HEK293 (cell line): ENCODE data around the gene SMIM32.
A peak's percentile ranks its signal among the peaks of the same experiment; 100 is the strongest.

ENCODE experiments used
- CTCF ChIA-PET: fragments of 350-600 bp; formaldehyde crosslinking; extraction: SDS; loops from one replicate; lab custom pipeline; 2021; ENCODE audit warnings: antibody characterized with exemption; lab: Yijun Ruan, JAX
- POLR2A ChIA-PET: fragments of 300-600 bp; formaldehyde crosslinking; extraction: SDS; loops from one replicate; lab custom pipeline; 2020; ENCODE audit warnings: antibody characterized with exemption, inconsistent platforms; lab: Yijun Ruan, JAX
- H3K27ac ChIP-seq: fragments of 200-500 bp; sonication (Bioruptor generic); 2 replicates; pipeline ENCODE4 v1.5.1; 2014; ENCODE audit warnings: low read depth, low read length, control low read depth, inconsistent platforms; ENCODE audit errors: extremely low read depth
- H3K36me3 ChIP-seq, 2 experiments: fragments of 200-500 bp in 1 of 2; sonication (Bioruptor generic) in 1 of 2; 1 replicate in 1 of 2; 2 replicates in 1 of 2; pipeline ENCODE4 v1.5.1; 2014 to 2017; ENCODE audit warnings: inconsistent platforms in 2 of 2, low read length in 2 of 2; ENCODE audit not compliant: control insufficient read depth in 2 of 2, insufficient read depth in 1 of 2
- H3K4me1 ChIP-seq: fragments of 200-500 bp; sonication (Bioruptor generic); 2 replicates; pipeline ENCODE4 v1.5.1; 2014; ENCODE audit warnings: mild to moderate bottlenecking, low read length, inconsistent platforms; ENCODE audit not compliant: control insufficient read depth, insufficient read depth
- H3K4me3 ChIP-seq: 2 replicates; pipeline ENCODE4 v1.5.1; 2011; ENCODE audit warnings: low read depth, mild to moderate bottlenecking, control low read depth, low read length, moderate library complexity
- H3K9me3 ChIP-seq: fragments of 200-500 bp; sonication (Bioruptor generic); 2 replicates; pipeline ENCODE4 v1.5.1; 2014; ENCODE audit warnings: low read depth, low read length, inconsistent platforms; ENCODE audit not compliant: control insufficient read depth, insufficient read depth
- GLI2 ChIP-seq: fragments of 450-650 bp; formaldehyde crosslinking; IDR thresholded peaks from 2 replicates; pipeline ENCODE4; 2017; ENCODE audit warnings: missing biosample characterization, missing genetic modification characterization, low read depth, borderline replicate concordance
- GLI4 ChIP-seq: fragments of 450-650 bp; formaldehyde crosslinking; IDR thresholded peaks from 2 replicates; pipeline ENCODE4 v1.5.1; 2016; ENCODE audit warnings: missing biosample characterization, missing genetic modification characterization
- KLF16 ChIP-seq: fragments of 450-650 bp; formaldehyde crosslinking; IDR thresholded peaks from 2 replicates; pipeline ENCODE4 v1.5.1; 2017; ENCODE audit warnings: missing biosample characterization, missing genetic modification characterization
- KLF9 ChIP-seq: fragments of 450-650 bp; formaldehyde crosslinking; IDR thresholded peaks from 2 replicates; pipeline ENCODE4 v1.5.1; 2016; ENCODE audit warnings: missing biosample characterization, missing genetic modification characterization, low read depth
- OVOL3 ChIP-seq: fragments of 450-650 bp; formaldehyde crosslinking; IDR thresholded peaks from 2 replicates; pipeline ENCODE4 v1.5.1; 2016; ENCODE audit warnings: missing biosample characterization, missing genetic modification characterization
- PRDM1 ChIP-seq: fragments of 450-650 bp; formaldehyde crosslinking; IDR thresholded peaks from 2 replicates; pipeline ENCODE4; 2016; ENCODE audit warnings: missing biosample characterization, missing genetic modification characterization
- SCRT1 ChIP-seq: fragments of 450-650 bp; formaldehyde crosslinking; IDR thresholded peaks from 2 replicates; pipeline ENCODE4 v1.5.1; 2016; ENCODE audit warnings: missing biosample characterization, missing genetic modification characterization, borderline replicate concordance
- SCRT2 ChIP-seq: fragments of 450-650 bp; formaldehyde crosslinking; IDR thresholded peaks from 2 replicates; pipeline ENCODE4 v1.5.1; 2016; ENCODE audit warnings: missing biosample characterization, missing genetic modification characterization
- ZNF2 ChIP-seq: fragments of 450-650 bp; formaldehyde crosslinking; IDR thresholded peaks from 2 replicates; pipeline ENCODE4 v1.5.1; 2016; ENCODE audit warnings: missing biosample characterization, missing genetic modification characterization
- ZNF621 ChIP-seq: fragments of 450-650 bp; formaldehyde crosslinking; IDR thresholded peaks from 2 replicates; pipeline ENCODE4 v1.5.1; 2017; ENCODE audit warnings: missing biosample characterization, missing genetic modification characterization
- ZNF654 ChIP-seq: fragments of 450-650 bp; formaldehyde crosslinking; IDR thresholded peaks from 2 replicates; pipeline ENCODE4 v1.5.1; 2016; ENCODE audit warnings: low read depth, missing biosample characterization, missing genetic modification characterization
- ZNF660 ChIP-seq: fragments of 450-650 bp; IDR thresholded peaks from 2 replicates; pipeline ENCODE4 v1.5.1; 2018; ENCODE audit warnings: missing biosample characterization, mild to moderate bottlenecking, missing genetic modification characterization
- TF ChIP-seq, protein P1 (sequence below): fragments of 450-650 bp; formaldehyde crosslinking; IDR thresholded peaks from 2 replicates; pipeline ENCODE4 v1.5.1; 2016; ENCODE audit warnings: missing biosample characterization, missing genetic modification characterization
- TF ChIP-seq, protein P2 (sequence below): fragments of 450-650 bp; formaldehyde crosslinking; IDR thresholded peaks from 2 replicates; pipeline ENCODE4 v1.5.1; 2016; ENCODE audit warnings: missing biosample characterization, missing genetic modification characterization
- TF ChIP-seq, protein P3 (sequence below): fragments of 450-650 bp; formaldehyde crosslinking; IDR thresholded peaks from 2 replicates; pipeline ENCODE4 v1.5.1; 2017; ENCODE audit warnings: missing biosample characterization, missing genetic modification characterization
- TF ChIP-seq, protein P4 (sequence below): fragments of 450-650 bp; formaldehyde crosslinking; IDR thresholded peaks from 2 replicates; pipeline ENCODE4 v1.5.0; 2017; ENCODE audit warnings: missing biosample characterization, missing genetic modification characterization, borderline replicate concordance
- TF ChIP-seq, protein P5 (sequence below): fragments of 450-650 bp; formaldehyde crosslinking; IDR thresholded peaks from 2 replicates; pipeline ENCODE4 v1.5.1; 2016; ENCODE audit warnings: missing biosample characterization, missing genetic modification characterization

The SMIM32 gene

DNA sequence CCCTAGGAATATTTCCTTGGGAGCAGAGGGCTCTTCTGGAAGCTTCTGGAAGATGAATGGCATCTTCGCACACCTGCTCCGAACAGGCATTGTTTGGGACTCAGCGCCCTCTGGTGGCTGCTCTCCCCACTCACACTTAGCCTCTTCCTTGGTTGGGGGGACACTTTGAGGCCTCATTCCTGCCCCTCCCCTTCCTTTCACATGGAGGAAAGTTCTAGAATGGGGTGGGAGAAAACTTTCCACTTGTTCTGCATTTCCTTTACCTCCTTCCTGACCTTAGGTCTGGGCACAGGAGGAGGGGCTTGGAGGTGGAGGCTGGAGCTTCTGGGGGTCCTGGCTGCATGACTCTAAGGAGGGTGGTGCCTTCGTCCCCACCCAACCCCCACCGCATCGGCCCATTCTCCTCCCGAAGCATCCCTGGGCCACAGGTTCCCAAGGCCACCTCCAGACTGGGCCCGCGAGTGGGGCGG is 19.3 kb upstream of the SMIM32 start:
- CTCF ChIA-PET: interaction anchor here (0.5 to 2.9 kb wide), 54 partner anchors 12 to 1793 kb away, joined by 3 to 43 read pairs (median 5); partner anchors contain the start of gene SLC25A48
- POLR2A ChIA-PET: interaction anchor here (1.4 kb wide), 1 partner anchor 154 kb away, joined by 3 read pairs; no protein-coding TSS in a partner anchor
- Histone ChIP-seq H3K9me3 (no peaks in the 10 kb centered on the region), H3K27ac (no peak overlapping the region), H3K4me3 (no peak overlapping the region), H3K36me3 (no peaks in the 10 kb centered on the region)
- TF ChIP-seq, protein P1, sequence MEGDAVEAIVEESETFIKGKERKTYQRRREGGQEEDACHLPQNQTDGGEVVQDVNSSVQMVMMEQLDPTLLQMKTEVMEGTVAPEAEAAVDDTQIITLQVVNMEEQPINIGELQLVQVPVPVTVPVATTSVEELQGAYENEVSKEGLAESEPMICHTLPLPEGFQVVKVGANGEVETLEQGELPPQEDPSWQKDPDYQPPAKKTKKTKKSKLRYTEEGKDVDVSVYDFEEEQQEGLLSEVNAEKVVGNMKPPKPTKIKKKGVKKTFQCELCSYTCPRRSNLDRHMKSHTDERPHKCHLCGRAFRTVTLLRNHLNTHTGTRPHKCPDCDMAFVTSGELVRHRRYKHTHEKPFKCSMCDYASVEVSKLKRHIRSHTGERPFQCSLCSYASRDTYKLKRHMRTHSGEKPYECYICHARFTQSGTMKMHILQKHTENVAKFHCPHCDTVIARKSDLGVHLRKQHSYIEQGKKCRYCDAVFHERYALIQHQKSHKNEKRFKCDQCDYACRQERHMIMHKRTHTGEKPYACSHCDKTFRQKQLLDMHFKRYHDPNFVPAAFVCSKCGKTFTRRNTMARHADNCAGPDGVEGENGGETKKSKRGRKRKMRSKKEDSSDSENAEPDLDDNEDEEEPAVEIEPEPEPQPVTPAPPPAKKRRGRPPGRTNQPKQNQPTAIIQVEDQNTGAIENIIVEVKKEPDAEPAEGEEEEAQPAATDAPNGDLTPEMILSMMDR (tag by site-specific recombination): peak; percentile 63
- peak; percentile 53; the same call in 1 of the 2 replicates for TF ChIP-seq PRDM1 (tag by site-specific recombination)
- no peak for TF ChIP-seq ZNF621 (tag by site-specific recombination)
- TF ChIP-seq GLI4 (tag by site-specific recombination): no peak
- peak; percentile 79 for TF ChIP-seq ZNF654 (tag by site-specific recombination)
- no peak for TF ChIP-seq KLF16
- peak; percentile 32; the same call in 1 of the 2 replicates for TF ChIP-seq ZNF660 (tag by site-specific recombination)
- TF ChIP-seq, protein P2, sequence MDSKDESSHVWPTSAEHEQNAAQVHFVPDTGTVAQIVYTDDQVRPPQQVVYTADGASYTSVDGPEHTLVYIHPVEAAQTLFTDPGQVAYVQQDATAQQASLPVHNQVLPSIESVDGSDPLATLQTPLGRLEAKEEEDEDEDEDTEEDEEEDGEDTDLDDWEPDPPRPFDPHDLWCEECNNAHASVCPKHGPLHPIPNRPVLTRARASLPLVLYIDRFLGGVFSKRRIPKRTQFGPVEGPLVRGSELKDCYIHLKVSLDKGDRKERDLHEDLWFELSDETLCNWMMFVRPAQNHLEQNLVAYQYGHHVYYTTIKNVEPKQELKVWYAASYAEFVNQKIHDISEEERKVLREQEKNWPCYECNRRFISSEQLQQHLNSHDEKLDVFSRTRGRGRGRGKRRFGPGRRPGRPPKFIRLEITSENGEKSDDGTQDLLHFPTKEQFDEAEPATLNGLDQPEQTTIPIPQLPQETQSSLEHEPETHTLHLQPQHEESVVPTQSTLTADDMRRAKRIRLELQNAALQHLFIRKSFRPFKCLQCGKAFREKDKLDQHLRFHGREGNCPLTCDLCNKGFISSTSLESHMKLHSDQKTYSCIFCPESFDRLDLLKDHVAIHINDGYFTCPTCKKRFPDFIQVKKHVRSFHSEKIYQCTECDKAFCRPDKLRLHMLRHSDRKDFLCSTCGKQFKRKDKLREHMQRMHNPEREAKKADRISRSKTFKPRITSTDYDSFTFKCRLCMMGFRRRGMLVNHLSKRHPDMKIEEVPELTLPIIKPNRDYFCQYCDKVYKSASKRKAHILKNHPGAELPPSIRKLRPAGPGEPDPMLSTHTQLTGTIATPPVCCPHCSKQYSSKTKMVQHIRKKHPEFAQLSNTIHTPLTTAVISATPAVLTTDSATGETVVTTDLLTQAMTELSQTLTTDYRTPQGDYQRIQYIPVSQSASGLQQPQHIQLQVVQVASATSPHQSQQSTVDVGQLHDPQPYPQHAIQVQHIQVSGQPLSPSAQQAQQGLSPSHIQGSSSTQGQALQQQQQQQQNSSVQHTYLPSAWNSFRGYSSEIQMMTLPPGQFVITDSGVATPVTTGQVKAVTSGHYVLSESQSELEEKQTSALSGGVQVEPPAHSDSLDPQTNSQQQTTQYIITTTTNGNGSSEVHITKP (tag by site-specific recombination): no peak
- TF ChIP-seq ZNF2 (tag by site-specific recombination): peak; percentile 64; the same call in 1 of the 2 replicates
- TF ChIP-seq, protein P3, sequence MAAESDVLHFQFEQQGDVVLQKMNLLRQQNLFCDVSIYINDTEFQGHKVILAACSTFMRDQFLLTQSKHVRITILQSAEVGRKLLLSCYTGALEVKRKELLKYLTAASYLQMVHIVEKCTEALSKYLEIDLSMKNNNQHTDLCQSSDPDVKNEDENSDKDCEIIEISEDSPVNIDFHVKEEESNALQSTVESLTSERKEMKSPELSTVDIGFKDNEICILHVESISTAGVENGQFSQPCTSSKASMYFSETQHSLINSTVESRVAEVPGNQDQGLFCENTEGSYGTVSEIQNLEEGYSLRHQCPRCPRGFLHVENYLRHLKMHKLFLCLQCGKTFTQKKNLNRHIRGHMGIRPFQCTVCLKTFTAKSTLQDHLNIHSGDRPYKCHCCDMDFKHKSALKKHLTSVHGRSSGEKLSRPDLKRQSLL (tag by site-specific recombination): no peak
- 0 out of 2 replicates have a peak, but pooled peaks have one; percentile 10 for TF ChIP-seq KLF9
- TF ChIP-seq, all 188 proteins: peak for 6
- H3K4me1 ChIP-seq: no peaks in the 10 kb centered on the region

DNA sequence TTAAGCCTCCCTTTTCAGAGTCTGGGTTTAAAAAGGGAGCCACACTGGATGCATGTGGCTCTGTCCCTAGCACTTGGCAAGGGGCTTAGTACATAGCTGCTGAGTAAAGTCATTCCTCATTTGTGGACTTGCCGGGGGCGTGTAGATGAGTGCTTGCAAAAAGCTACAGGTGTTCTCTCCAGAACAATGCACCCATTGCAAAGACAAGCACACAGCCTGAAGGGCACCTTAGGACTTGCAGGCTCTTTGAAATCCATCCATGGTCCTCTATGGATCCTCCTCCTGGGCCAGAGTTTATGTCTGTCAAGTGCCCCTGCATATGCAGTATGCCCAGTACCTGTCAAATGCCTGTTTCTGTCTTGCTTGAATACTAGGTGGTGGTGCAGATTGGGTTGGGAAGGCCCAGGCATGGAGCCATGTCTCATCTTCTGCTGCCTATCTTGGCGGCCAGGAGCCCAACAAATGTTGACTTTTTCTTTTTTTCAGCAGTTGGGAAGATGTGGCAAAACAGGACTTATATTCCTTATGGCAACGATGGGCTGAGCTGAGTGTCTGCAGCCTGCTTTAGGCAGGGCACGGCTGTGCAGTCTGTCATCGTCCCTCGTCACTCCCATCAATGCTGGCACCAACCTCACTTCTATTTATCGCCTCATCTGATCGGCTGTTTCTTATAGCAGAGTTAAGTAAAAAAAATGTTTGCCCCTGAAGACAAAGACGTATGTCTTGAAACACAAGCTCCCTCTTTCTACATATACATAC is 18.5 kb upstream of the SMIM32 start:
- H3K4me1 ChIP-seq: no peaks in the 10 kb centered on the region
- POLR2A ChIA-PET: interaction anchor here (1.4 kb wide), 1 partner anchor 153 kb away, joined by 3 read pairs; no protein-coding TSS in a partner anchor
- H3K27ac ChIP-seq: no peak overlapping the region
- CTCF ChIA-PET: interaction anchor here (0.5 to 2.9 kb wide), 50 partner anchors 11 to 1794 kb away, joined by 3 to 43 read pairs (median 5); partner anchors contain the start of gene SLC25A48
- H3K9me3 ChIP-seq: no peaks in the 10 kb centered on the region
- no peak overlapping the region for H3K4me3 ChIP-seq
- no peaks in the 10 kb centered on the region for H3K36me3 ChIP-seq
- TF ChIP-seq SCRT1 (tag by site-specific recombination) (0 out of 2 replicates have a peak, but pooled peaks have one; percentile 31), SCRT2 (tag by site-specific recombination) (peak; percentile 55; the same call in 1 of the 2 replicates), OVOL3 (tag by site-specific recombination) (no peak), GLI2 (tag by site-specific recombination) (no peak)
- TF ChIP-seq, protein P4, sequence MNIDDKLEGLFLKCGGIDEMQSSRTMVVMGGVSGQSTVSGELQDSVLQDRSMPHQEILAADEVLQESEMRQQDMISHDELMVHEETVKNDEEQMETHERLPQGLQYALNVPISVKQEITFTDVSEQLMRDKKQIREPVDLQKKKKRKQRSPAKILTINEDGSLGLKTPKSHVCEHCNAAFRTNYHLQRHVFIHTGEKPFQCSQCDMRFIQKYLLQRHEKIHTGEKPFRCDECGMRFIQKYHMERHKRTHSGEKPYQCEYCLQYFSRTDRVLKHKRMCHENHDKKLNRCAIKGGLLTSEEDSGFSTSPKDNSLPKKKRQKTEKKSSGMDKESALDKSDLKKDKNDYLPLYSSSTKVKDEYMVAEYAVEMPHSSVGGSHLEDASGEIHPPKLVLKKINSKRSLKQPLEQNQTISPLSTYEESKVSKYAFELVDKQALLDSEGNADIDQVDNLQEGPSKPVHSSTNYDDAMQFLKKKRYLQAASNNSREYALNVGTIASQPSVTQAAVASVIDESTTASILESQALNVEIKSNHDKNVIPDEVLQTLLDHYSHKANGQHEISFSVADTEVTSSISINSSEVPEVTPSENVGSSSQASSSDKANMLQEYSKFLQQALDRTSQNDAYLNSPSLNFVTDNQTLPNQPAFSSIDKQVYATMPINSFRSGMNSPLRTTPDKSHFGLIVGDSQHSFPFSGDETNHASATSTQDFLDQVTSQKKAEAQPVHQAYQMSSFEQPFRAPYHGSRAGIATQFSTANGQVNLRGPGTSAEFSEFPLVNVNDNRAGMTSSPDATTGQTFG (tag by site-specific recombination): no peak
- TF ChIP-seq, protein P5, sequence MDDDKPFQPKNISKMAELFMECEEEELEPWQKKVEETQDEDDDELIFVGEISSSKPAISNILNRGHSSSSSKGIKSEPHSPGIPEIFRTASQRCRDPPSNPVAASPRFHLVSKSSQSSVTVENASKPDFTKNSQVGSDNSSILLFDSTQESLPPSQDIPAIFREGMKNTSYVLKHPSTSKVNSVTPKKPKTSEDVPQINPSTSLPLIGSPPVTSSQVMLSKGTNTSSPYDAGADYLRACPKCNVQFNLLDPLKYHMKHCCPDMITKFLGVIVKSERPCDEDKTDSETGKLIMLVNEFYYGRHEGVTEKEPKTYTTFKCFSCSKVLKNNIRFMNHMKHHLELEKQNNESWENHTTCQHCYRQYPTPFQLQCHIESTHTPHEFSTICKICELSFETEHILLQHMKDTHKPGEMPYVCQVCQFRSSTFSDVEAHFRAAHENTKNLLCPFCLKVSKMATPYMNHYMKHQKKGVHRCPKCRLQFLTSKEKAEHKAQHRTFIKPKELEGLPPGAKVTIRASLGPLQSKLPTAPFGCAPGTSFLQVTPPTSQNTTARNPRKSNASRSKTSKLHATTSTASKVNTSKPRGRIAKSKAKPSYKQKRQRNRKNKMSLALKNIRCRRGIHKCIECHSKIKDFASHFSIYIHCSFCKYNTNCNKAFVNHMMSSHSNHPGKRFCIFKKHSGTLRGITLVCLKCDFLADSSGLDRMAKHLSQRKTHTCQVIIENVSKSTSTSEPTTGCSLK (tag by site-specific recombination): no peak
